22Rv1 (cell line): Measurements from ENCODE around the gene EVA1B.

ENCODE experiments used
- H3K27ac ChIP-seq: fragments of 450-650 bp; 2 replicates; pipeline ENCODE4 v1.5.1; 2017
- CTCF ChIP-seq: fragments of 450-650 bp; IDR thresholded peaks from 2 replicates; pipeline ENCODE4 v1.5.1; 2017; ENCODE audit warnings: mild to moderate bottlenecking
- ZFX ChIP-seq: fragments of 450-650 bp; IDR thresholded peaks from 2 replicates; pipeline ENCODE4 v1.6.1; 2017; ENCODE audit warnings: antibody characterized with exemption, borderline replicate concordance

EVA1B gene

GRCh38 chr1:36359911-36360550, 36.6 kb upstream of the EVA1B start:
- TF ChIP-seq ZFX, result no peak
- no peak for TF ChIP-seq CTCF
- no peak overlapping the region for H3K27ac ChIP-seq

- H3K27ac ChIP-seq, result no peak overlapping the region
- TF ChIP-seq ZFX (no peak), CTCF (no peak)
These were observed 35.9 kb upstream of the EVA1B start for GRCh38 chr1:36359383-36359782.

- no peak overlapping the region for H3K27ac ChIP-seq
- TF ChIP-seq ZFX (no peak), CTCF (no peak)
These were observed 35.2 kb upstream of the EVA1B start for GRCh38 chr1:36358514-36359084.

- no peak for TF ChIP-seq CTCF
- no peak for TF ChIP-seq ZFX
These were observed 32.4 kb upstream of the EVA1B start for GRCh38 chr1:36355811-36356210.

GRCh38 chr1:36354486-36354885, 31.0 kb upstream of the EVA1B start:
- TF ChIP-seq ZFX, result no peak
- no peak for TF ChIP-seq CTCF
- no peak overlapping the region for H3K27ac ChIP-seq

More at GRCh38 chr1:36355811-36356210, 32.4 kb upstream of the EVA1B start:
- no peak overlapping the region for H3K27ac ChIP-seq

GRCh38 chr1:36352910-36353878, 29.7 kb upstream of the EVA1B start:
- no peak overlapping the region for H3K27ac ChIP-seq
- TF ChIP-seq CTCF (no peak), ZFX (no peak)
